T-cell (primary cell): Measurements from ENCODE around the gene MPPED1. TPM values are rescaled to one million over a fixed set of nuclear protein-coding genes. Genes with fewer than 3 reads are reported as not detected.

Experiments
- ATAC-seq, 4 experiments: fragments of 200-7000 bp in 3 of 4; fragments of 150-1000 bp in 1 of 4; cut with Tn5 transposase; replicated peaks in 1 of 4; 1 replicate in 3 of 4; 2 replicates in 1 of 4; pipeline ENCODE4 v1.10.0; 2021; ENCODE audit warnings: moderate library complexity in 3 of 4, mild to moderate bottlenecking in 2 of 4, moderate number of reproducible peaks in 1 of 4
- CTCF ChIA-PET, 2 donors: fragments of 300-600 bp; sonication (Branson Sonifier 250); formaldehyde crosslinking; loops; one replicate each; lab custom pipeline; 2022; ENCODE audit warnings: antibody characterized with exemption in 2 of 2; lab: Charles Lee
- POLR2A ChIA-PET, 2 donors: fragments of 300-600 bp; sonication (Branson Sonifier 250); formaldehyde crosslinking; loops; one replicate each; lab custom pipeline; 2022; ENCODE audit warnings: antibody characterized with exemption in 2 of 2; lab: Charles Lee
- DNase-seq, 35 experiments: peaks; one replicate each; pipeline versions ENCODE4 v3.0.0 to v3.0.0-alpha.2; 2013 to 2023
- H3K27ac ChIP-seq: one replicate; pipeline ENCODE4 v1.5.1; 2013; ENCODE audit warnings: low read length
- H3K27me3 ChIP-seq, 2 experiments: replicated peaks in 1 of 2; 1 replicate in 1 of 2; 2 replicates in 1 of 2; pipeline versions ENCODE4 v1.6.1 to v1.7.0; 2013; ENCODE audit warnings: low read length in 1 of 2, mixed read lengths in 1 of 2; ENCODE audit not compliant: control insufficient read depth in 2 of 2, insufficient read depth in 2 of 2; ENCODE audit errors: extremely low read depth in 1 of 2
- H3K36me3 ChIP-seq, 2 donors: 1 replicate in 1 of 2; 2 replicates in 1 of 2; pipeline versions ENCODE4 v1.6.1 to v1.7.0; 2013; ENCODE audit warnings: low read length in 1 of 2; ENCODE audit not compliant: control insufficient read depth in 2 of 2, insufficient read depth in 1 of 2; ENCODE audit errors: extremely low read depth in 1 of 2
- H3K4me1 ChIP-seq, 2 experiments: 1 replicate in 1 of 2; 2 replicates in 1 of 2; pipeline versions ENCODE4 v1.6.1 to v1.7.0; 2013; ENCODE audit warnings: low read length in 2 of 2, mixed read lengths in 1 of 2; ENCODE audit not compliant: insufficient read depth in 2 of 2, control insufficient read depth in 1 of 2; ENCODE audit errors: extremely low read depth in 1 of 2
- H3K4me3 ChIP-seq, 2 donors: 1 replicate in 1 of 2; 2 replicates in 1 of 2; pipeline versions ENCODE4 v1.5.1 to v1.7.0; 2013; ENCODE audit warnings: mild to moderate bottlenecking in 2 of 2, low read length in 1 of 2, moderate library complexity in 1 of 2; ENCODE audit not compliant: control insufficient read depth in 1 of 2; ENCODE audit errors: extremely low read depth in 1 of 2
- H3K9me3 ChIP-seq: 2 replicates; pipeline ENCODE4 v1.7.0; 2013
- H3K27ac Mint-ChIP-seq, 2 donors: one replicate each; pipeline ENCODE4 v1.8.0; 2020 to 2021; ENCODE audit warnings: mild to moderate bottlenecking in 2 of 2, mixed read lengths in 2 of 2
- H3K27me3 Mint-ChIP-seq, 2 donors: one replicate each; pipeline ENCODE4 v1.8.0; 2021 to 2022; ENCODE audit warnings: mixed read lengths in 2 of 2
- H3K36me3 Mint-ChIP-seq: one replicate; pipeline ENCODE4 v1.8.0; 2021; ENCODE audit warnings: mixed read lengths
- H3K4me1 Mint-ChIP-seq, 3 donors: one replicate each; pipeline ENCODE4 v1.8.0; 2020 to 2022; ENCODE audit warnings: mixed read lengths in 3 of 3, mild to moderate bottlenecking in 1 of 3
- H3K4me3 Mint-ChIP-seq, 3 donors: one replicate each; pipeline ENCODE4 v1.8.0; 2020 to 2022; ENCODE audit warnings: mild to moderate bottlenecking in 3 of 3, mixed read lengths in 3 of 3, moderate library complexity in 3 of 3
- H3K9me3 Mint-ChIP-seq, 3 donors: one replicate each; pipeline ENCODE4 v1.8.0; 2020 to 2022; ENCODE audit warnings: mixed read lengths in 3 of 3
- WGBS: methylation state at CpG from one replicate; pipeline ENCODE4 v1.1.5; 2013; ENCODE audit warnings: missing lambda C conversion rate; ENCODE audit not compliant: insufficient coverage; 5-methylcytosine and 5-hydroxymethylcytosine counted together
- total RNA-seq, 35 experiments: library from RNA in 6 of 35; stranded (reverse) in 6 of 35; fragments of 120-200 nt in 1 of 35; gene quantifications; one replicate each; pipeline versions ENCODE4 v1.2.1 to v1.2.4 and lab custom pipeline; 2013 to 2026

Gene MPPED1
- total RNA-seq, 5 donors from 2014 or later (not counting 1 experiment from before 2014, with no cell fraction given) = not detected

- peak overlapping the region in 1 of 3 donors; percentile 37 for H3K4me3 Mint-ChIP-seq
- CTCF ChIA-PET = no interaction called here
Observed at GRCh38 chr22:43412808-43413795, 1.3 kb downstream of the MPPED1 start.

DNA sequence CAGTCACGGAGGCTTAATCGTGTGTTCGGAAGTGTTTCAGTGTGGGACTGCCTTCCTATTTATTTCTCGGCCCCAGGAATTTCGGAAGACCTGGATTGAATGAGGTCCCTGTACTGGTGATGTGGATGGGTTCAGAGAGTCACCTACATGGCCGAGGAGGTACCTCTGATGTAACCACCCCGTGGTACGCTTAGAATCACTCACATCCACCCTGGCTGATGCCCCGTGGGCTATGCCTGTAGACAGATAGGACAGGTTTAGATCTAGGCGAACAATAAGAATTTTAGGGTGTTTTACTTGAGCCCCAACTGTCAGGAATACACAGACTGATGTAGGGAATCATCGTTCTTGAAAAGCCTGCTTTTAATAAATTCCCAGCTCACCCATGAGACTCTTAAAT, 2.0 kb downstream of the MPPED1 start:
- Mint-ChIP-seq H3K27me3 (peaks cover 44 to 64% of the 10 kb centered on the region in 2 donors), H3K9me3 (no peaks in the 10 kb centered on the region), H3K27ac (no peak overlapping the region), H3K36me3 (no peaks in the 10 kb centered on the region), H3K4me1 (peaks cover 0 to 2% (median 2%) of the 10 kb centered on the region in 3 donors), H3K4me3 (no peak overlapping the region)
- WGBS = 91% methylated on average over 6 of the region's 11 CpGs
- Histone ChIP-seq H3K27me3 (peaks cover 25 to 51% of the 10 kb centered on the region in 2 experiments), H3K9me3 (no peaks in the 10 kb centered on the region), H3K4me1 (no peaks in the 10 kb centered on the region), H3K27ac (no peak overlapping the region), H3K4me3 (no peak overlapping the region), H3K36me3 (no peaks in the 10 kb centered on the region)
- CTCF ChIA-PET = no interaction called here
- no peak for DNase-seq
- ATAC-seq = no peak
- POLR2A ChIA-PET = no interaction called here

More at GRCh38 chr22:43412808-43413795, 1.3 kb downstream of the MPPED1 start:
- peaks cover 0 to 2% (median 2%) of the 10 kb centered on the region in 3 donors for H3K4me1 Mint-ChIP-seq
- no peaks in the 10 kb centered on the region for H3K4me1 ChIP-seq
- no peak overlapping the region for H3K27ac ChIP-seq
- H3K4me3 ChIP-seq = no peak overlapping the region
- peaks cover 47 to 64% of the 10 kb centered on the region in 2 donors for H3K27me3 Mint-ChIP-seq
- DNase-seq (no peak), ATAC-seq (no peak)
- no peaks in the 10 kb centered on the region for H3K36me3 ChIP-seq
- H3K9me3 ChIP-seq = no peaks in the 10 kb centered on the region
- POLR2A ChIA-PET = no interaction called here
- no peaks in the 10 kb centered on the region for H3K9me3 Mint-ChIP-seq
- H3K27ac Mint-ChIP-seq = peak overlapping the region in 1 of 2 donors; percentile 49
- WGBS = 75% methylated on average over 17 of the region's 26 CpGs
- no peaks in the 10 kb centered on the region for H3K36me3 Mint-ChIP-seq
- H3K27me3 ChIP-seq = peaks cover 25 to 56% of the 10 kb centered on the region in 2 experiments

- WGBS = 76% methylated on average over 6 of the region's 7 CpGs
- H3K27ac ChIP-seq = no peak overlapping the region
- ChIA-PET CTCF (no interaction called here), POLR2A (no interaction called here)
- ATAC-seq = no peak
- H3K9me3 Mint-ChIP-seq = no peaks in the 10 kb centered on the region
- peaks cover 27 to 57% of the 10 kb centered on the region in 2 donors for H3K27me3 Mint-ChIP-seq
- H3K4me3 ChIP-seq = no peak overlapping the region
- no peak for DNase-seq
- H3K4me3 Mint-ChIP-seq = no peak overlapping the region
- no peaks in the 10 kb centered on the region for H3K36me3 ChIP-seq
- peaks cover 19 to 37% of the 10 kb centered on the region in 2 experiments for H3K27me3 ChIP-seq
- H3K4me1 ChIP-seq = no peaks in the 10 kb centered on the region
- no peaks in the 10 kb centered on the region for H3K36me3 Mint-ChIP-seq
- H3K9me3 ChIP-seq = no peaks in the 10 kb centered on the region
- H3K27ac Mint-ChIP-seq = no peak overlapping the region
- peaks cover 0 to 2% (median 2%) of the 10 kb centered on the region in 3 donors for H3K4me1 Mint-ChIP-seq
Observed at GRCh38 chr22:43415681-43416080, 3.9 kb downstream of the MPPED1 start.

GRCh38 chr22:43417555-43417954, 5.7 kb downstream of the MPPED1 start:
- Mint-ChIP-seq H3K9me3 (no peaks in the 10 kb centered on the region), H3K27ac (no peak overlapping the region), H3K36me3 (no peaks in the 10 kb centered on the region), H3K27me3 (peaks cover 29 to 55% of the 10 kb centered on the region in 2 donors), H3K4me3 (no peak overlapping the region), H3K4me1 (peaks cover 0 to 1% (median 1%) of the 10 kb centered on the region in 3 donors)
- Histone ChIP-seq H3K27ac (no peak overlapping the region), H3K36me3 (no peaks in the 10 kb centered on the region), H3K4me1 (no peaks in the 10 kb centered on the region), H3K27me3 (peaks cover 14 to 31% of the 10 kb centered on the region in 2 experiments), H3K4me3 (no peak overlapping the region), H3K9me3 (no peaks in the 10 kb centered on the region)
- POLR2A ChIA-PET = no interaction called here
- WGBS = 85% methylated on average over 8 of the region's 11 CpGs
- ATAC-seq (no peak), DNase-seq (no peak)
- CTCF ChIA-PET = no interaction called here

DNA sequence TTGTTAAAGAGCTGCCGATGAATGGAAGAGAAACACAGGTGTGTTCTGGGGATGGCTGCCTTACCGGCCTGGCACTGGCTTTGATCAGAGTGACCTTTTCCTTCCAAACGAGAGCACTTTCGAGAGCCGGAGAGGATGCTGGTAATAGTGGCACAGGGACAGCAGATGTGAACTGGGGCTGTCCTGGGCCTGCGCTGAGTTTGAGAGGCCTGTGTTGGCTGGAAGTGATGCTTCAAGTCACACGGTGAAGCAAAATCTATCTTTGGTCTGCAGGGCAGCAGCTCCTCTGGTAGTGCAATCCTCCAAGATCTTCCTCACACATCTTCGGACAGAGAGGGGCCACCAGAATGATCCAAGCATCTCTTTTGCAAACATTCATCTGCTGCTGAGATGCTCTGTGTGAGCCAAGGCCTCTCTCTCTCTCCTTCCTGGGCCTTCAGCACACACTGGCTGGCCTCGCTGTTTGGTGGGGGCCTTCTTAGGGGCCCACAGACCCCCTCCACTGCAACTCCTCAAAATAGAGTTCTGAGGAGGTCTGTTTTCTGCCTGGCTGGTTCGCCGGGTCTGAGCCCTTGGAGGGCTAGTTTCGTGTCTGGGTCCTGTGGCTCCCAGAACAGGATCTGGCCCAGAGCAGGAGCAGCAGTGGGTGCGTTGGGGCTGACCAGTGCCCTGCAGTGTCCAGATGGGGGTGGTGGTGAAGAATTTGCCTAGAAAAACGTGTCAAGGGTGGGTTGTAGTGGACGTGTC, 6.4 kb downstream of the MPPED1 start:
- Histone ChIP-seq H3K27ac (no peak overlapping the region), H3K9me3 (no peaks in the 10 kb centered on the region), H3K4me1 (no peaks in the 10 kb centered on the region), H3K4me3 (no peak overlapping the region), H3K36me3 (no peaks in the 10 kb centered on the region), H3K27me3 (peaks cover 12 to 24% of the 10 kb centered on the region in 2 experiments)
- ChIA-PET POLR2A (no interaction called here), CTCF (no interaction called here)
- DNase-seq (no peak), ATAC-seq (no peak)
- H3K36me3 Mint-ChIP-seq = no peaks in the 10 kb centered on the region
- H3K27ac Mint-ChIP-seq = no peak overlapping the region
- H3K4me1 Mint-ChIP-seq = no peaks in the 10 kb centered on the region
- no peaks in the 10 kb centered on the region for H3K9me3 Mint-ChIP-seq
- no peak overlapping the region for H3K4me3 Mint-ChIP-seq
- 74% methylated on average over 14 of the region's 15 CpGs for WGBS
- H3K27me3 Mint-ChIP-seq = peaks cover 22 to 51% of the 10 kb centered on the region in 2 donors

DNA sequence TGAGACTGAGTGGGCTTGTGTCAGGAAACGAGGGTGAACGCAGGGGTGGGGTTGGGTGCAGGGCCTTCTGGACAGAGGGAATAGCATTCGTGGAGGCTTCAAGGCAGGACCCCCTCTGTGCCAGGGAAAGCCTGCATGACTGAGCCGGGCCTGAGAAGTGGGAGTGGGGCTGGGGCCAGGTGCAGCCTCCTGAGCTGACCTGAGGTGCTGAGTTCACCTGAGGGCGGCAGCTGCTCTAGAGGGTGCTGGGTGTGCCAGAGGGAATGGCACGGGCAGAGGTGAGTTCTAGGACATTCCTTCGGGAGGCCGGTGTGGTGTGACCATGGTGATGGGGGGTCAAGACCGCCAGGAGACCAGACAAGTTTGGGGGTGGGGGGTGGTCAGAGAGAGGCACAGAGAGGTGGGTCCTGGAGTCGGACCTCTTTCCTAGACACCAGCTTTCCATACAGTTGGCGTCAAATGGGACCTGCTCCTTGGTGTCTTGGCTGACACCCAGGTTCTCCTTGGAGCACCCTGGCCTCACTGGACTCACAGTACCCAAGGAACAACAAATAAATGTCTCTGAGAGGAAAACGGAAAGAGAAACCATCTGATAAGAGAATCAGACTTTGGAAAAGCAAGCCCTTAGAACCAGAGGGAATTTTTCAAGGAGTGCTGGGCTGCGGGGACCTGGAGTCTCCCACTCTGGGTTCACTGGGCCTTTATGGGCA, 7.7 kb downstream of the MPPED1 start:
- POLR2A ChIA-PET = no interaction called here
- H3K9me3 ChIP-seq = no peaks in the 10 kb centered on the region
- H3K4me3 Mint-ChIP-seq = no peak overlapping the region
- no peaks in the 10 kb centered on the region for H3K4me1 Mint-ChIP-seq
- no peak for ATAC-seq
- no peak overlapping the region for H3K27ac Mint-ChIP-seq
- H3K27ac ChIP-seq = no peak overlapping the region
- H3K36me3 ChIP-seq = no peaks in the 10 kb centered on the region
- H3K36me3 Mint-ChIP-seq = no peaks in the 10 kb centered on the region
- no peaks in the 10 kb centered on the region for H3K9me3 Mint-ChIP-seq
- DNase-seq = no peak
- WGBS = 78% methylated on average over 8 of the region's 13 CpGs
- peaks cover 10 to 42% of the 10 kb centered on the region in 2 donors for H3K27me3 Mint-ChIP-seq
- H3K4me3 ChIP-seq = no peak overlapping the region
- no peaks in the 10 kb centered on the region for H3K4me1 ChIP-seq
- CTCF ChIA-PET = no interaction called here
- H3K27me3 ChIP-seq = peaks cover 7 to 18% of the 10 kb centered on the region in 2 experiments
